Inflammatory macrophage (primary cell): ENCODE data around the gene CBY1.

Experiments
- DNase-seq, 2 donors: peaks; one replicate each; pipeline ENCODE4 v3.0.0-alpha.2; 2020 to 2022

The CBY1 gene

GRCh38 chr22:38704654-38705234, 48.3 kb downstream of the CBY1 start:
- DNase-seq: no peak

DNA sequence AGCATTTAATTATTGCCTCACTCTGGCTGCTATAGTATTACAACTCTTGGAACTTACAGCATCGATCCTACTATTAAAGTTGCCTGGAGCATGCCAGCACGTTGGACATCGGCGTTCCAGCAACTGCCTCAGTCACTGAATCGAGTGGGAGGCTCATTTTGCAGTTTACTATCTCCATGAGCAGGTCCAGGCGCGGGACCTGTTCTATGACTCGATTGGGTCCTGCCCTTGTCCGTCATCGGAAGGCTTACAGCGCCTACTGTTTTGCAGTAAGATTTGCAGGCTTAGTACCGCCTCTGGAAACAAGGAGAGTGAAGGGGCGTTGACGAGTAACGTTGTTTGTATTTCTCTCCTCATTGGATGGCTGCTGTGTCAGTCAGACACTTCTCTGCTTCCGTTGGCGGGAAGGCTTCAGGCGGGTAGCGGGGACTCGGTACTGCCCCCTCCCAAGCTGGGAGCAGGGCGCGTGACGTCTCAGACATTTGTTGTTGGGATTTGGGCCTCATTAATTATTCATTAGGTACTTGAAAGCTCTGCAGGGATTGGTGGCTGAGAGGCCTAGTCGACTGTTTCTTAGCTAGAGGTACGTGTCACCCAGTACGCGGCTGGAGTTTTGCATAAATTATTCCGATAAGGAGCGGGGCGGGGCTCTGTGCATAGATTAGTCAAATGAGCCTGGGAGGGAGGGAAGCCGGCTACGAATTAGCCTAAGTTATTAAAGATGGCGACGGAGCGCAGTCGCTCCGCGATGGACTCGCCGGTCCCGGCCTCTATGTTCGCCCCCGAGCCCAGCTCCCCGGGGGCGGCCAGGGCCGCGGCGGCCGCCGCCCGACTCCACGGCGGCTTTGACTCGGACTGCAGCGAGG, 49.0 kb downstream of the CBY1 start, which contains the start of gene GTPBP1:
TSS of gene GTPBP1 (plus strand) at position 710 of the 866 bp plus-strand sequence. CDS start at position 722, 12 bp downstream.
- DNase-seq: peak; percentile 100

- DNase-seq: peak in 1 of 2 donors; percentile 41
Observed at GRCh38 chr22:38706101-38706900, 49.9 kb downstream of the CBY1 start.

GRCh38 chr22:38706901-38707195, 50.4 kb downstream of the CBY1 start:
- no peak for DNase-seq

- DNase-seq: no peak
Observed at GRCh38 chr22:38707346-38707745, 50.9 kb downstream of the CBY1 start.

- DNase-seq: no peak
Observed at GRCh38 chr22:38707984-38708383, 51.5 kb downstream of the CBY1 start.

DNA sequence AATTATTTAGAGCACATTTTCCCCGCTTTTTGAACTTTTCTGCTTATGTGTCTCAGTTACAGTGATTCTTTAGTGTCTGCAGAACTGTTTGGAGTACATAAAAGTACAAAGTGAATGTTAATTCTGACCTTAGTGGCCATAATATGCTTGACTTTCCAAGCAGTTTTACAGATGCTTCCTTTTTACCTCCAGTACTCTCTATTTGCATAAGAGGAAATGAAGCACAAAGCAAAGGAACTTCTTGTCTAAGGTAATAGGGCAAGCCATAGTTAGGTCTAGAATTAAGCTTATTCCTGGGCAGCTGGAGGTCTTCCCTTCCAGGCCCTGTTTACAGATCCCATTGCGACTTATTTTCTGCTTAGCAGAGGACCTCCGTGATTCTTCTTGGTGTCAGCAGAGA, 52.9 kb downstream of the CBY1 start:
- DNase-seq: no peak

GRCh38 chr22:38710351-38710750, 53.9 kb downstream of the CBY1 start:
- no peak for DNase-seq

GRCh38 chr22:38710866-38711265, 54.4 kb downstream of the CBY1 start:
- DNase-seq: no peak

DNA sequence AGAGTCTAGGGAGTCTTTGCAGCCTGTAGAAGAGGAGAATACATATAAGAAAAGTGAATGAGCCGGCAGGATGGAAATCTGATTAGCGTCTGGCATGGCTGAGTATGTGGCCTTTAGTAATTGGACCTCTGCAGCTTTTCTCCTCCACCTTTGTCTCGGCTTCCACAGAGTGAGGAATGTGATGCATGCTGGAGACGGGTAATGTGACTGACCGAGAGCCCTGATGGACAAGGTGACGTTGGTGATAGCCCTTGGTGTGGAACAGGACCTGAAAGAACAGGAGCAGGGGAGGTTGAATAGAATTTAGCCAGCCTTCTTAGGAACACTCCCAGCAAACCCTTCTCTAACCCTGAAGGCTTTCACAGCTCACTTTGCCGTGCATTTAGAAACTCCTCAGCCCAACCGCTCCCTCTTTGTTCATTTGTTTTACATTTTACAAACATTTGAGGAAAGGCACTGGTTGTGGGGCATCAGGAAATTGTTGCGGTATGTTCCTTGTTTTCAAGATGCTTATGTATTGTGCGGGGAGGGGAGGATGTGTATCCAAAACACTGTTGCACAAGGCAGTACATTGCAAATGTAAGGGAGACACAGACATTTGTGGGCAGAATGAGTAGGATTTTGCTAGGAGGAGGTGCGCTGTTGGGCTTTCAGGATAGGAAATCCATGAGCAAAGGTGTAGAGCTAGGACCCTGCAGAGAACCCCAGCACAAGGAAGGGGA, 56.2 kb downstream of the CBY1 start:
- DNase-seq: no peak

DNA sequence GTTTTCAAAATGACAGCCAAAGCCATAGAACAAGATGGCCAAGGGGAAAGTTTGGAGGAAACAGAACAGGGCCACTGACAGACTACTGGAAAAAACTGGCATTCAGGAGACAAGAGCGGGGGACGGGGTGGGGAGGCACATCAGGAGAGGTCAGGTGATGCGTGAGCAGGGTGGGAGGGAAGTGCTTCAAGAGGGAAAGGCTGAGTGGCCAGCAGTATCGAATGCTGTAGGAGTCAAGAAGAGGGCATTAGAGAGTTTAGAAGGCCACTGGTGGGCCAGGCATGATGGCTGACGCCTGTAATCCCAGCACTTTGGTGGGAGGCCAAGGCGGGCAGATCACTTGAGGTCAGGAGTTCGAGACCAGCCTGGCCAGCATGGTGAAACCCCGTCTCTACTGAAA, 57.5 kb downstream of the CBY1 start:
- DNase-seq: no peak

- peak; percentile 63 to 72 for DNase-seq
Observed at GRCh38 chr22:38715176-38715764, 58.8 kb downstream of the CBY1 start.

DNA sequence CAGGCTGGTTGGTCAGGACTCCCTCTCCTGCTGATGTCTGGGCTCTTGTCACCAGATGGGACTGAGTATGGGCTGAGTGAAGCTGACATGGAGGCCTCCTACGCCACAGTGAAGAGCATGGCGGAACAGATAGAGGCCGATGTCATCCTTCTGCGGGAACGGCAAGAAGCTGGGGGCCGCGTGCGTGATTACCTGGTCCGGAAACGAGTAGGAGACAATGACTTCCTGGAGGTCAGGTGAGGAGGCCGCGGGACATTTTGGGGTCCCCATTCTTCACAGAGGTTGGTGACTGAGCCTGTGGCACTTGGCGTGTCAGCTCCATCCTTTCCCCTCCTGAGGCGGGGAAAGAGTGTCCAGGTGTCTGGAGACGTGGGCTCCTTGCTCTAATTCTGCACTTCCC, 59.4 kb downstream of the CBY1 start:
- no peak for DNase-seq

GRCh38 chr22:38716271-38716670, 59.8 kb downstream of the CBY1 start:
- DNase-seq: no peak

DNA sequence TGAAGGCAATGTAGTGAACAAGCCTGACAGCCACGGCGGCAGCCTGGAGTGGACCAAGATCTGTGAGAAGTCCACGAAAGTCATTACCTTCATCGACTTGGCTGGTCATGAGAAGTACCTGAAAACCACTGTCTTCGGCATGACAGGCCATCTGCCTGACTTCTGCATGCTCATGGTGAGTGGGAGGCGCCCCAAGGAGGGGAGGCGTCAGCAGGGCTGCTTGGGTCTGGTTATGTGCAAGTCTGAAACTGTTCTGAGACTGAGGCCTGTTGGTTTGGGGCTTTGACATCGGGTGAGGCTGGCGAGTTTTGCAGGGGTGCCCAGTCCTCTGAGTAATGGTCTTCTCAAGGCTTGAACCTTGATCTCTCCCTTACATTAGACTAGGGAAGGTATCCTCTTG, 60.4 kb downstream of the CBY1 start:
- no peak for DNase-seq

- no peak for DNase-seq
Observed at GRCh38 chr22:38717244-38717643, 60.8 kb downstream of the CBY1 start.

DNA sequence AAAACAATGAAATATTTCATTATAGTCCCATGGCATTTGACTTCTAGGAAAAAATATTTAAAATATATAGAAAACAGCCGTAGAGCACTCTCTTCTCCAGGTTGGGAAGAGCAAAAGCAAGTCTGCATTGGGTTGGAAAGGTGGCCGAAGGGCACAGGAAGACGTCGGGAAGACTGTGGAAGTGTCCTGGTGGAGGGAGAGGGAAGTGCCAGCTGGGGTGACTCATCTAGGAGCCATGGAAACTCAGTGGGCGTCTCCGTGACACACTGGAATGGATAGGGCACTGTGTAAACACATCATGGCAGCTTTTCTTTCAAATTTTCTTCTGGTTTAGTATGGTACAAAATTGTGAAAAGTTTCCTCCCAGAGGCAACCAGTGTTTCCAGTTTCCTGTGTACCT, 62.0 kb downstream of the CBY1 start:
- peak; percentile 10 to 42 for DNase-seq

DNA sequence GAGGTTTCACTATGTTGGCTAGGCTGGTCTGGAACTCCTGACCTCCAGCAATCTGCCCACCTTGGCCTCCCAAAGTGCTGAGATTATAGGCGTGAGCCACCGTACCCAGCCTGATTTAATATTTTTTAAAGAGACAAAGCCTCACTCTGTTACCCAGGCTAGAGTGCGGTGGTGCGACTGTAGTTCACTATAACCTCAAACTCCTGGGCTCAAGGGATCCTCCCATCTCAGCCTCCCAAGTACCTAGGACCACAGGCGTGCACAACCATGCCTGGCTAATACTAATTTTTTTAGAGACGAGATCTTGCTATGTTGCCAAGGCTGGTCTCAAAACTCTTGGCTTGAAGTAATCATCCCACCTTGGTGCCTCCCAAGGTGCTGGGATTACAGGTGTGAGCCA, 62.8 kb downstream of the CBY1 start:
- no peak for DNase-seq

DNA sequence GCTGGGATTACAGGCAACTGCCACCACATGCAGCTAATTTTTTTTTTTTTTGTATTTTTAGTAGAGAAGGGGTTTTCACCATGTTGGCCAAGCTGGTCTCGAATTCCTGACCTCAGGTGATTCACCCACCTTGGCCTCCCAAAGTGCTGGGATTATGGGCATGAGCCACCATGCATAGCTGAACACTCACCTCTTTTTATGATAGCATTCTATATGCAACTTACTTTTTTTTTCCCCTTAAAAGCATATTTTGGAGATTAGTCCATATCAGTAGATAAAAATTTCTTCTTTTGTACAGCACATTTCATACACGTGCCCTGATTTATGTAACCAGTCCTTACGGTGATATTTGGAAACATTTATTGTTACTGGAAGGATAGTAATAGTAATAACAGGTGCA, 63.9 kb downstream of the CBY1 start:
- no peak for DNase-seq

- DNase-seq: no peak
Observed at GRCh38 chr22:38721551-38721950, 65.1 kb downstream of the CBY1 start.
